ENCODE measurements around the gene SIPA1. TPM values are rescaled to one million over a fixed set of nuclear protein-coding genes. Genes with fewer than 3 reads are reported as not detected.
A peak's percentile ranks its signal among the peaks of the same experiment; 100 is the strongest.

Gene SIPA1
- total RNA-seq, 1 experiment from 2014 or later, result 105 TPM

GRCh38 chr11:65609229-65609628, 28.7 kb upstream of the SIPA1 start:
- ChIA-PET POLR2A (interaction anchor here (1.1 to 1.4 kb wide), 2 partner anchors 50 to 62 kb away, joined by 3 to 6 read pairs; no protein-coding TSS in a partner anchor), CTCF (interaction anchor here (0.6 kb wide), 1 partner anchor 209 kb away, joined by 3 read pairs; no protein-coding TSS in a partner anchor), RAD21 (ENCODE audit: low non-redundant PET in 1 of 2, low total read pairs in 2 of 2, uncharacterized antibody in 2 of 2, unreplicated experiment in 2 of 2) (no interaction called here)
- BruUV-seq (replicated peaks), result no TSS peak
- H2AFZ ChIP-seq (ENCODE audit: low read depth, low read length, poor library complexity, severe bottlenecking), result no peak overlapping the region
- H3K9me3 ChIP-seq (ENCODE audit: control insufficient read depth in 1 of 2, insufficient read depth in 1 of 2, low read depth in 1 of 2, low read length in 2 of 2), result no peaks in the 10 kb centered on the region
- H3K27me3 ChIP-seq (ENCODE audit: insufficient read depth, low read length), result no peaks in the 10 kb centered on the region
- no peak overlapping the region for H3K9ac ChIP-seq (ENCODE audit: low read length)
- no peak for DNase-seq (ENCODE audit: low read depth, low spot score)
- no peaks in the 10 kb centered on the region for H4K20me1 ChIP-seq (ENCODE audit: insufficient read depth)
- H3K27ac ChIP-seq (ENCODE audit: low read depth, low read length), result peak overlapping the region; percentile 11
- peaks cover 11 to 22% of the 10 kb centered on the region in 2 experiments; a peak in 3 of 4 replicates for H3K36me3 ChIP-seq (ENCODE audit: control insufficient read depth in 1 of 2, insufficient read depth in 2 of 2, low read length in 2 of 2)
- intact Hi-C loops (cut with micrococcal nuclease), result no loop called here
- no peaks in the 10 kb centered on the region for H3K9me2 ChIP-seq (ENCODE audit: insufficient read depth)
- no peak overlapping the region for H3K4me3 ChIP-seq (replicated peaks in 1 of 2; ENCODE audit: low read depth in 1 of 2, low read length in 2 of 2)
- TF ChIP-seq TCF7L2 (IDR thresholded peaks at IDR 0.05; ENCODE audit: borderline replicate concordance, extremely low read depth, insufficient read depth, insufficient read length) (no peak), ELF1 (IDR thresholded peaks at IDR 0.05; ENCODE audit: borderline replicate concordance, low read depth) (no peak), RAD21 (IDR thresholded peaks at IDR 0.05; ENCODE audit: low read depth) (no peak), YY1 (IDR thresholded peaks at IDR 0.05; ENCODE audit: extremely low read depth, insufficient replicate concordance, low read depth, low read length) (no peak), EGR1 (IDR thresholded peaks at IDR 0.05; ENCODE audit: low read depth) (no peak), SRF (IDR thresholded peaks at IDR 0.05; ENCODE audit: low read depth) (no peak), REST (IDR thresholded peaks at IDR 0.05; ENCODE audit: low read depth) (no peak), ZNF274 (IDR thresholded peaks at IDR 0.05; ENCODE audit: low read depth, low read length) (no peak), POLR2A (IDR thresholded peaks at IDR 0.05; ENCODE audit: borderline replicate concordance, extremely low read depth, insufficient read depth, insufficient read length) (no peak), SP1 (IDR thresholded peaks at IDR 0.05; ENCODE audit: low read depth) (no peak), ZFX (IDR thresholded peaks at IDR 0.05) (no peak), EZH2phosphoT487 (IDR thresholded peaks at IDR 0.05; ENCODE audit: borderline replicate concordance) (no peak), CTCF (IDR thresholded peaks at IDR 0.05 in 2 of 3, conservative IDR thresholded peaks at IDR 0.05 in 1 of 3; ENCODE audit: borderline replicate concordance in 1 of 3, insufficient read depth in 1 of 3, low read depth in 2 of 3, low read length in 2 of 3) (no peak), CEBPB (IDR thresholded peaks at IDR 0.05; ENCODE audit: low read depth) (no peak), FOSL1 (IDR thresholded peaks at IDR 0.05; ENCODE audit: low read depth) (no peak), MAX (IDR thresholded peaks at IDR 0.05) (no peak), SIN3A (IDR thresholded peaks at IDR 0.05; ENCODE audit: low read depth) (no peak), POLR2AphosphoS5 (IDR thresholded peaks at IDR 0.05; ENCODE audit: low read depth, low read length) (no peak), CBX3 (IDR thresholded peaks at IDR 0.05; ENCODE audit: low read depth) (no peak), EZH2 (IDR thresholded peaks at IDR 0.05) (no peak)
- no peak overlapping the region for H3K4me2 ChIP-seq (ENCODE audit: low read length)
- peaks cover 44% of the 10 kb centered on the region for H3K79me2 ChIP-seq (ENCODE audit: insufficient read depth, low read length)
- no peak for ATAC-seq
- peaks cover 13 to 61% of the 10 kb centered on the region in 2 experiments for H3K4me1 ChIP-seq (ENCODE audit: control insufficient read depth in 1 of 2, insufficient read depth in 2 of 2, low read length in 2 of 2)

Measured in HCT116 (cell line).